Endothelial cell (in vitro differentiated cells): ENCODE results near the gene AHRR. TPM values are rescaled to one million over a fixed set of nuclear protein-coding genes. Genes with fewer than 3 reads are reported as not detected.
A peak's percentile ranks its signal among the peaks of the same experiment; 100 is the strongest.

Source experiments
- DNase-seq: peaks from one replicate; pipeline ENCODE4 v3.0.0; 2021; ENCODE audit warnings: low spot score
- H3K27ac Mint-ChIP-seq: one replicate; pipeline ENCODE4 v1.8.0; 2021; ENCODE audit warnings: mixed read lengths, inconsistent platforms; ENCODE audit not compliant: unreplicated experiment
- H3K27me3 Mint-ChIP-seq: one replicate; pipeline ENCODE4 v1.8.0; 2021; ENCODE audit warnings: mild to moderate bottlenecking, moderate library complexity, mixed read lengths, inconsistent platforms; ENCODE audit not compliant: unreplicated experiment
- H3K36me3 Mint-ChIP-seq: one replicate; pipeline ENCODE4 v1.8.0; 2021; ENCODE audit warnings: mild to moderate bottlenecking, low read depth, mixed read lengths, inconsistent platforms; ENCODE audit not compliant: unreplicated experiment
- H3K4me1 Mint-ChIP-seq: one replicate; pipeline ENCODE4 v1.8.0; 2021; ENCODE audit warnings: mild to moderate bottlenecking, mixed read lengths, inconsistent platforms; ENCODE audit not compliant: unreplicated experiment
- H3K4me3 Mint-ChIP-seq: one replicate; pipeline ENCODE4 v1.8.0; 2021; ENCODE audit warnings: mild to moderate bottlenecking, mixed read lengths, inconsistent platforms; ENCODE audit not compliant: unreplicated experiment
- H3K9me3 Mint-ChIP-seq: one replicate; pipeline ENCODE4 v1.8.0; 2021; ENCODE audit warnings: mixed read lengths, inconsistent platforms; ENCODE audit not compliant: unreplicated experiment
- CTCF ChIP-seq: fragments of 200-600 bp; sonication (generic); IDR thresholded peaks from one replicate; pipeline ENCODE4 v1.5.0; 2021; ENCODE audit warnings: antibody characterized with exemption; ENCODE audit not compliant: unreplicated experiment
- total RNA-seq: library from RNA; stranded (reverse); fragmentation: NEBNext Ultra II Directional; extraction: Animal tissue kit (Norgen Biotek cat#: 25700); gene quantifications from one replicate; pipeline ENCODE4 v1.2.1, GENCODE V29; 2021; ENCODE audit not compliant: unreplicated experiment

Gene AHRR
- total RNA-seq, 1 donor from 2014 or later: 8.7 TPM

GRCh38 chr5:402615-403359 is 81.3 kb downstream of the AHRR start:
- Mint-ChIP-seq H3K4me1 (peaks cover 29% of the 10 kb centered on the region), H3K36me3 (peaks cover 13% of the 10 kb centered on the region), H3K4me3 (peak overlapping the region; percentile 53), H3K27ac (peak overlapping the region; percentile 45), H3K27me3 (peaks cover 9% of the 10 kb centered on the region), H3K9me3 (no peaks in the 10 kb centered on the region)
- DNase-seq: no peak
- no peak for TF ChIP-seq CTCF

GRCh38 chr5:403995-404394 is 82.5 kb downstream of the AHRR start:
- no peak for DNase-seq
- H3K27ac Mint-ChIP-seq: peak overlapping the region; percentile 9
- peaks cover 29% of the 10 kb centered on the region for H3K4me1 Mint-ChIP-seq
- H3K9me3 Mint-ChIP-seq: no peaks in the 10 kb centered on the region
- H3K27me3 Mint-ChIP-seq: peaks cover 7% of the 10 kb centered on the region
- no peak overlapping the region for H3K4me3 Mint-ChIP-seq
- H3K36me3 Mint-ChIP-seq: peaks cover 13% of the 10 kb centered on the region
- TF ChIP-seq CTCF: no peak

GRCh38 chr5:404666-405241 is 83.2 kb downstream of the AHRR start:
- no peak overlapping the region for H3K27ac Mint-ChIP-seq
- no peak for TF ChIP-seq CTCF
- H3K36me3 Mint-ChIP-seq: peaks cover 13% of the 10 kb centered on the region
- no peak for DNase-seq
- no peak overlapping the region for H3K4me3 Mint-ChIP-seq
- H3K27me3 Mint-ChIP-seq: peaks cover 7% of the 10 kb centered on the region
- H3K4me1 Mint-ChIP-seq: peaks cover 23% of the 10 kb centered on the region
- H3K9me3 Mint-ChIP-seq: no peaks in the 10 kb centered on the region

GRCh38 chr5:405421-405820 is 83.9 kb downstream of the AHRR start:
- DNase-seq: no peak
- Mint-ChIP-seq H3K27ac (no peak overlapping the region), H3K36me3 (peaks cover 8% of the 10 kb centered on the region), H3K27me3 (peaks cover 5% of the 10 kb centered on the region), H3K4me3 (no peak overlapping the region), H3K9me3 (no peaks in the 10 kb centered on the region), H3K4me1 (peaks cover 19% of the 10 kb centered on the region)
- TF ChIP-seq CTCF: no peak

- no peak for TF ChIP-seq CTCF
Measured at GRCh38 chr5:406041-406440, 84.5 kb downstream of the AHRR start.

More at GRCh38 chr5:406041-406440, 84.5 kb downstream of the AHRR start:
- DNase-seq: no peak
- H3K4me3 Mint-ChIP-seq: no peak overlapping the region
- H3K27me3 Mint-ChIP-seq: peaks cover 2% of the 10 kb centered on the region
- H3K9me3 Mint-ChIP-seq: no peaks in the 10 kb centered on the region
- H3K36me3 Mint-ChIP-seq: peaks cover 6% of the 10 kb centered on the region
- H3K4me1 Mint-ChIP-seq: peaks cover 17% of the 10 kb centered on the region
- no peak overlapping the region for H3K27ac Mint-ChIP-seq
